Panc1 (cell line): ENCODE measurements around the gene TCEAL5. TPM values are rescaled to one million over a fixed set of nuclear protein-coding genes. Genes with fewer than 3 reads are reported as not detected.
A peak's percentile ranks its signal among the peaks of the same experiment; 100 is the strongest.

Experiments
- ATAC-seq: fragments of 200-7000 bp; cut with Tn5 transposase; 2 replicates; pipeline ENCODE4 v1.9.1; 2020; ENCODE audit warnings: mild to moderate bottlenecking, moderate library complexity
- BruUV-seq: library from RNA; stranded (reverse); fragments of 400-500 nt; replicated peaks from 2 replicates; lab custom pipeline; 2021; lab: Mats Ljungman, UMichigan
- CTCF ChIA-PET: fragments of 300-600 bp; sonication (Branson Sonifier 250); formaldehyde crosslinking; loops from one replicate; lab custom pipeline; 2022; ENCODE audit warnings: antibody characterized with exemption; lab: Charles Lee
- POLR2A ChIA-PET: fragments of 300-600 bp; sonication (Branson Sonifier 250); formaldehyde crosslinking; loops from one replicate; lab custom pipeline; 2022; ENCODE audit warnings: antibody characterized with exemption; lab: Charles Lee
- DNase-seq: peaks from one replicate; pipeline ENCODE4 v3.0.0-alpha.2; 2010; ENCODE audit warnings: low read depth, low spot score
- H3K27ac ChIP-seq: 2 replicates; pipeline ENCODE4 v1.5.1; 2011; ENCODE audit warnings: mild to moderate bottlenecking, low read length, inconsistent platforms
- H3K27me3 ChIP-seq: fragments of 200-500 bp; sonication (Bioruptor generic); 2 replicates; pipeline ENCODE4 v1.6.0; 2014; ENCODE audit warnings: low read length, inconsistent platforms; ENCODE audit not compliant: control insufficient read depth, insufficient read depth
- H3K36me3 ChIP-seq: fragments of 200-500 bp; sonication (Bioruptor generic); 2 replicates; pipeline ENCODE4 v1.5.1; 2014; ENCODE audit warnings: inconsistent platforms, mild to moderate bottlenecking, low read length, moderate library complexity; ENCODE audit not compliant: control insufficient read depth, insufficient read depth
- H3K4me1 ChIP-seq: 2 replicates; pipeline ENCODE4 v1.5.1; 2011; ENCODE audit warnings: inconsistent platforms, mild to moderate bottlenecking, low read length, moderate library complexity; ENCODE audit not compliant: control insufficient read depth, insufficient read depth
- H3K4me3 ChIP-seq, 2 experiments: 2 replicates each; pipeline ENCODE4 v1.5.1; 2011 to 2012; ENCODE audit warnings: low read depth in 2 of 2, low read length in 2 of 2, mild to moderate bottlenecking in 2 of 2, inconsistent platforms in 1 of 2, moderate library complexity in 1 of 2
- H3K9me3 ChIP-seq: fragments of 200-500 bp; sonication (Bioruptor generic); 2 replicates; pipeline ENCODE4 v1.5.1; 2014; ENCODE audit warnings: low read depth, mild to moderate bottlenecking, inconsistent platforms, low read length, moderate library complexity; ENCODE audit not compliant: control insufficient read depth, insufficient read depth
- CTCF ChIP-seq: fragments of 450-650 bp; IDR thresholded peaks from 2 replicates; pipeline ENCODE4 v1.5.1; 2017; ENCODE audit warnings: mild to moderate bottlenecking
- POLR2AphosphoS5 ChIP-seq: IDR thresholded peaks from 2 replicates; pipeline ENCODE4 v1.6.1; 2012; ENCODE audit warnings: mild to moderate bottlenecking, low read depth, low read length, moderate library complexity
- REST ChIP-seq, 2 experiments: IDR thresholded peaks; 2 replicates each; pipeline ENCODE4 v1.6.1; 2011 to 2012; ENCODE audit warnings: low read depth in 2 of 2, control low read depth in 1 of 2, low read length in 1 of 2, mild to moderate bottlenecking in 1 of 2, moderate library complexity in 1 of 2; ENCODE audit not compliant: insufficient read depth in 1 of 2
- SIN3A ChIP-seq: IDR thresholded peaks from 2 replicates; pipeline ENCODE4 v1.6.1; 2012; ENCODE audit warnings: low read depth, mild to moderate bottlenecking, low read length, moderate library complexity, borderline replicate concordance; ENCODE audit not compliant: insufficient read depth
- TCF7L2 ChIP-seq: IDR thresholded peaks from 2 replicates; pipeline ENCODE4 v1.6.1; 2011; ENCODE audit warnings: mild to moderate bottlenecking, low read depth, low read length, inconsistent platforms
- in situ Hi-C: cut with HindIII; loops from 2 replicates; pipeline ENCODE4 v1.10.0; 2016; ENCODE audit warnings: low sequenced_read_pairs, low pct_unique_long_range_greater_than_20kb
- intact Hi-C: fragments of 100-400 bp; cut with micrococcal nuclease; formaldehyde crosslinking; loops from one replicate; pipeline ENCODE4 v1.10.0; 2022; ENCODE audit not compliant: unreplicated experiment
- total RNA-seq: library from RNA; stranded (reverse); gene quantifications from one replicate; pipeline ENCODE4 v1.2.1, GENCODE V29; 2021; ENCODE audit not compliant: unreplicated experiment

The TCEAL5 gene
- total RNA-seq, 1 experiment from 2014 or later: not detected

GRCh38 chrX:103248553-103248952, 28.0 kb downstream of the TCEAL5 start:
- ChIA-PET CTCF (interaction anchor here (0.8 kb wide), 2 partner anchors 37 to 110 kb away, joined by 3 read pairs; no protein-coding TSS in a partner anchor), POLR2A (interaction anchor here (1.2 kb wide), 1 partner anchor 37 kb away, joined by 3 read pairs; no protein-coding TSS in a partner anchor)
- ATAC-seq: no peak
- TF ChIP-seq SIN3A: no peak
- peak; percentile 56; the same call in 1 of the 2 replicates for TF ChIP-seq CTCF
- Histone ChIP-seq H3K27me3 (peaks cover 6% of the 10 kb centered on the region; the same call in 1 of the 2 replicates), H3K27ac (no peak overlapping the region), H3K4me3 (no peak overlapping the region), H3K36me3 (no peaks in the 10 kb centered on the region), H3K4me1 (no peaks in the 10 kb centered on the region), H3K9me3 (no peaks in the 10 kb centered on the region)
- intact Hi-C loops (loop anchor here (2.0 kb wide), 1 partner anchor 38 kb away; no protein-coding TSS in a partner anchor), in situ Hi-C loops (no loop called here)
- BruUV-seq: no TSS peak
- DNase-seq: no peak

- POLR2A ChIA-PET: no interaction called here
- Histone ChIP-seq H3K9me3 (no peaks in the 10 kb centered on the region), H3K27ac (no peak overlapping the region), H3K4me3 (no peak overlapping the region), H3K27me3 (peaks cover 7% of the 10 kb centered on the region; the same call in 1 of the 2 replicates), H3K4me1 (no peaks in the 10 kb centered on the region), H3K36me3 (no peaks in the 10 kb centered on the region)
- no peak for DNase-seq
- no TSS peak for BruUV-seq
- in situ Hi-C loops: no loop called here
- CTCF ChIA-PET: no interaction called here
- ATAC-seq: no peak
- TF ChIP-seq SIN3A: no peak
- no peak for TF ChIP-seq TCF7L2
- no peak for TF ChIP-seq POLR2AphosphoS5
- TF ChIP-seq CTCF: no peak
- no peak for TF ChIP-seq REST (IDR thresholded peaks at IDR 0.05; ENCODE audit: insufficient read depth in 1 of 2, low read depth in 2 of 2, low read length in 1 of 2)
- intact Hi-C loops: no loop called here
These were observed 36.4 kb downstream of the TCEAL5 start for GRCh38 chrX:103240155-103240554.
